ENCODE data around the gene CD38.
"Not testable (repeated sequence)": the region's sequence is repeated elsewhere in the genome, so short reads cannot be mapped to it uniquely, and the experiment has no call there.

CD38 gene

DNA sequence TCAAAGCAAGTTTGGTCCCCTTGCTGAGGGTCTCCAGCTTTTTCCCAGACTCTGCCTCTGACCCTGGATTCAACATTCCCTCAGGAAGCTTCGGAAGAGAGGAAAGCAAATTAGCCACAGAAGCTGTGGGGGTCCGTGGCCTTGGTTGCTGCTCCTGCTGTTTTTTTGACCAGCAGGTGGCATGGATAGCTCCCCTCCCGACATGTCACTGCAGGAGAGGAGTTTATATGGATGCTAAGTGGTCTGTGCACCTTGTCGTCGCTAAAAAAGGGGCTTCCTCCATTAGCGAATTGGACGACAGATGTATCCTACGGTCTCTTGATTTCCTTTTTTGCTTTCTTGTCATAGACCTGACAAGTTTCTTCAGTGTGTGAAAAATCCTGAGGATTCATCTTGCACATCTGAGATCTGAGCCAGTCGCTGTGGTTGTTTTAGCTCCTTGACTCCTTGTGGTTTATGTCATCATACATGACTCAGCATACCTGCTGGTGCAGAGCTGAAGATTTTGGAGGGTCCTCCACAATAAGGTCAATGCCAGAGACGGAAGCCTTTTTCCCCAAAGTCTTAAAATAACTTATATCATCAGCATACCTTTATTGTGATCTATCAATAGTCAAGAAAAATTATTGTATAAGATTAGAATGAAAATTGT, 70.2 kb downstream of the CD38 start:
- H3K4me1 ChIP-seq (ENCODE audit: insufficient read depth, low read length): no peaks in the 10 kb centered on the region
- H3K27ac ChIP-seq (ENCODE audit: low read depth, low read length): no peak overlapping the region
- no peaks in the 10 kb centered on the region for H3K27me3 ChIP-seq (ENCODE audit: control insufficient read depth in 1 of 2, insufficient read depth in 2 of 2, low read length in 2 of 2)
- H3K9ac ChIP-seq (ENCODE audit: low read length): no peak overlapping the region
- H3K36me3 ChIP-seq (ENCODE audit: insufficient read depth, low read length): no peaks in the 10 kb centered on the region
- H3K4me3 ChIP-seq (ENCODE audit: low read depth in 1 of 2, low read length in 2 of 2): no peak overlapping the region
- H3K9me3 ChIP-seq (ENCODE audit: low read length): no peaks in the 10 kb centered on the region

DNA sequence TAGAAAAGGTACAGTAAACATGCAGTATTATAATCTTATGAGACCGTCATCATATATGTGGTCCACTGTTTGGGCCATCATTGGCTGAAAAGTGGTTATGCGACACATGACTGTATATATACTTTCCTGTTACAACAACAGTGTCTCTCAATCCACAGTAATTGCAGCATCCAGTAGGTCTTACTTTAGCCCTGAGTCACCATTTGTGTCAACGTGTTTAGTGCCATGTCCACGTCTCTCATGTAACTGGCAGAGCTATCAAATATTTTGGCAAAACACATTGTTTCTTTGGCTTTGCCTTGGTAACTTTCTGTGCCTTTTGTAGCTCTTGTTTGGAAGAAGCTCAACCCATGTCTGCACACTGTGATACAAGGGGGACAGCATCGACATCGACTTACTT, 73.8 kb downstream of the CD38 start:
- Histone ChIP-seq H3K36me3 (ENCODE audit: insufficient read depth, low read length) (no peaks in the 10 kb centered on the region), H3K9ac (ENCODE audit: low read length) (no peak overlapping the region), H3K9me3 (ENCODE audit: low read length) (no peaks in the 10 kb centered on the region), H3K27ac (ENCODE audit: low read depth, low read length) (no peak overlapping the region), H3K27me3 (ENCODE audit: control insufficient read depth in 1 of 2, insufficient read depth in 2 of 2, low read length in 2 of 2) (no peaks in the 10 kb centered on the region), H3K4me3 (ENCODE audit: low read depth in 1 of 2, low read length in 2 of 2) (no peak overlapping the region), H3K4me1 (ENCODE audit: insufficient read depth, low read length) (peaks cover 5% of the 10 kb centered on the region)

GRCh38 chr4:15852524-15852923, 74.4 kb downstream of the CD38 start:
- no peak overlapping the region for H3K27ac ChIP-seq (ENCODE audit: low read depth, low read length)
- no peaks in the 10 kb centered on the region for H3K36me3 ChIP-seq (ENCODE audit: insufficient read depth, low read length)
- no peaks in the 10 kb centered on the region for H3K9me3 ChIP-seq (ENCODE audit: low read length)
- H3K9ac ChIP-seq (ENCODE audit: low read length): no peak overlapping the region
- no peaks in the 10 kb centered on the region for H3K27me3 ChIP-seq (ENCODE audit: control insufficient read depth in 1 of 2, insufficient read depth in 2 of 2, low read length in 2 of 2)
- no peak overlapping the region for H3K4me3 ChIP-seq (ENCODE audit: low read depth in 1 of 2, low read length in 2 of 2)
- H3K4me1 ChIP-seq (ENCODE audit: insufficient read depth, low read length): peaks cover 5% of the 10 kb centered on the region

DNA sequence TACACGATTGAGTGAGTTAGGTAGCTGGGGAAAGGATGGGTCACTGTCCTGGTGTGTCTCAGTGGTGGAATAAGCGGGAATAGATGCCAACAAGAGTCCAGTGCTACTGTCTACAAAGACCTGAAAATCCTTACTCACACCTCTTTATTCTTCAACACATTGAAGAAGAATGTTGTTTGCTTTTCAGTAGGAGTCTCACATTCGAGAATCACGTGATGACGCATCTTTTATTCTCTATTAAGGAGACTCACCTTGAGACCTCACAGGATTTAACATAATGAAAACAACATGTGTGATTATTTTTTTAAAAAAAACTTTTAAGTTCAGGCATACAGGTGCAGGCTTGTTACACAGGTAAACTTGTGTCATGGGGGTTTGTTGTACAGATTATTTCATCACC, 75.2 kb downstream of the CD38 start:
- no peak overlapping the region for H3K9ac ChIP-seq (ENCODE audit: low read length)
- H3K36me3 ChIP-seq (ENCODE audit: insufficient read depth, low read length): no peaks in the 10 kb centered on the region
- H3K4me1 ChIP-seq (ENCODE audit: insufficient read depth, low read length): peaks cover 5% of the 10 kb centered on the region
- H3K27ac ChIP-seq (ENCODE audit: low read depth, low read length): no peak overlapping the region
- H3K9me3 ChIP-seq (ENCODE audit: low read length): no peaks in the 10 kb centered on the region
- H3K4me3 ChIP-seq (ENCODE audit: low read depth in 1 of 2, low read length in 2 of 2): no peak overlapping the region
- no peaks in the 10 kb centered on the region for H3K27me3 ChIP-seq (ENCODE audit: control insufficient read depth in 1 of 2, insufficient read depth in 2 of 2, low read length in 2 of 2)

DNA sequence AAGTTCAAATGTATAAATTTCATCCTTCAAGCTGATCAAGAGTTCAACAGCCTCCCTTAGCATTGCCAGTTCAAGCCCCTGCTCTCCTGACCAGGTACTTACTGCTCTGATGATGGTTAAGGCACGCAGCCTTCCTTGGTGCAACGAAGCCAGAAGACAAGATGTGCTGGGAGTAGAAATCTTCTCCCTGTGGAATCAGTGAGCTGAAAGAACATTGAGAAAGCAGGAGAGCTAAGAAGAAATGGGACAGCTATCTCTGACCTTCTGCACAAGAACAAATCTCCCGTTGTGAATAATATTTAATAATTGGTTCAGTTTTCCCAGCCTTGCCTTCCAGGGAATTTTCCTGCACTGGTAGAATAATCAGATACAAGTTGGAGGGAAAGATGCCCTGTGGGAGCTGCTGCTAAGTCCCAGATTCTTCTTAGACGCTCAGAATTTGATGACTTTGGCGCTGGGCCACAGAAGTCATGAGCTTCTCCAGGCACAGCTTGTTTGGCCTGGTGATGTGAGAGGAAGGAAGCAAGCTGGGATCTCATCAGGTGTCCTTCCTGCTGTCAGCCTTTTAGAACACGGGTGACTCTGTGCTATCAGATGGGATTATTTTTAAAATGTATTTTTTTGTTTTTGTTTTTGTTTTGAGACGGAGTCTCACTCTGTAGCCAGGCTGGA, 77.8 kb downstream of the CD38 start:
- Histone ChIP-seq H3K9me3 (ENCODE audit: low read length) (no peaks in the 10 kb centered on the region), H3K4me1 (ENCODE audit: insufficient read depth, low read length) (peaks cover 5% of the 10 kb centered on the region), H3K36me3 (ENCODE audit: insufficient read depth, low read length) (no peaks in the 10 kb centered on the region), H3K4me3 (ENCODE audit: low read depth in 1 of 2, low read length in 2 of 2) (no peak overlapping the region), H3K27me3 (ENCODE audit: control insufficient read depth in 1 of 2, insufficient read depth in 2 of 2, low read length in 2 of 2) (no peaks in the 10 kb centered on the region), H3K27ac (ENCODE audit: low read depth, low read length) (no peak overlapping the region), H3K9ac (ENCODE audit: low read length) (no peak overlapping the region)

- not testable (repeated sequence) for H3K27ac ChIP-seq (ENCODE audit: low read depth, low read length); H3K4me1 ChIP-seq (ENCODE audit: insufficient read depth, low read length); H3K4me3 ChIP-seq (ENCODE audit: low read depth in 1 of 2, low read length in 2 of 2); H3K36me3 ChIP-seq (ENCODE audit: insufficient read depth, low read length); H3K9me3 ChIP-seq (ENCODE audit: low read length); H3K9ac ChIP-seq (ENCODE audit: low read length); H3K27me3 ChIP-seq (ENCODE audit: control insufficient read depth in 1 of 2, insufficient read depth in 2 of 2, low read length in 2 of 2)
Observed at GRCh38 chr4:15861198-15861597, 83.1 kb downstream of the CD38 start.

DNA sequence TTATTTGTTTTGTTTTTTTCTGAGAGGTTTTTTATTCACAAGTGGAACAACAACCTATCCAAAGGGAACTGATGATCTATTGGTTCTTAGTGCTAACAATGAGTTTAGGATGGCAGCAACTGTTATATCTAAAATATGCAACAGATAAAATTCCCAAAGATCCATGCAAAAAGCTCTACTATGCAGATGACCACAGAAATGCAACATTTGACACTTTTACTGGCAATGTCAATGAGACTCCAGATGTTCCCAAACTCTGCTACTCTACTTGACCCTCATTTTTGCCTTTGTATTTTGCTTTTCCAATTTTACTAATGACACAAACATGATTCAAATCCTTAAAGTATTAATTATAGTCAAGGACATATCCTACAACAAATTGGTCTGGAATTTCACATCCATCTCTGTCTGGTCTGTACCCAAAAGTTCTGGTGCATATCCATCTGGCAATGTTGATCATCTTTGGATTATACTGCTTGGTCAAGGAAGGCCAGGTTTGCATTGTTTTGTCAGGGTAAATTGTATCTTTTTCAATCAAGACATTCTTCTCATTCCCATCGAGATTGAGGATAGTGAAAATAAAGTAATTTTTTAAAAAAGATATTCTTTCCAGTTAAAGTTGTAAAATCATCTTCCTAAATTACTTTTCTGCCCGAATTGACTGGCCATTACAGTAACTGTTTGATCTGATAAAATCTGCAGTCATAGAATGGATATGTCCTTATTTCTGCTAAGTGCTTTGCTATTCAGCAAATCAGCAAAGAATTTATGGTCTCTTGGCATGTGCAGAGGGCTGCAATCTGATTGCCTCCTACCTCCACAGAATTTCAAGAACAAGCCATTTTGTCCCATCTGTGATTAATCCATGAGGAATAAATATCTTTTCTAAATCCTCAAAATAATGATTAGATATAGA, 86.8 kb downstream of the CD38 start:
- no peak overlapping the region for H3K4me3 ChIP-seq (ENCODE audit: low read depth in 1 of 2, low read length in 2 of 2)
- no peak overlapping the region for H3K9ac ChIP-seq (ENCODE audit: low read length)
- no peak overlapping the region for H3K27ac ChIP-seq (ENCODE audit: low read depth, low read length)
- no peaks in the 10 kb centered on the region for H3K27me3 ChIP-seq (ENCODE audit: control insufficient read depth in 1 of 2, insufficient read depth in 2 of 2, low read length in 2 of 2)
- H3K9me3 ChIP-seq (ENCODE audit: low read length): no peaks in the 10 kb centered on the region
- no peaks in the 10 kb centered on the region for H3K4me1 ChIP-seq (ENCODE audit: insufficient read depth, low read length)
- H3K36me3 ChIP-seq (ENCODE audit: insufficient read depth, low read length): no peaks in the 10 kb centered on the region

DNA sequence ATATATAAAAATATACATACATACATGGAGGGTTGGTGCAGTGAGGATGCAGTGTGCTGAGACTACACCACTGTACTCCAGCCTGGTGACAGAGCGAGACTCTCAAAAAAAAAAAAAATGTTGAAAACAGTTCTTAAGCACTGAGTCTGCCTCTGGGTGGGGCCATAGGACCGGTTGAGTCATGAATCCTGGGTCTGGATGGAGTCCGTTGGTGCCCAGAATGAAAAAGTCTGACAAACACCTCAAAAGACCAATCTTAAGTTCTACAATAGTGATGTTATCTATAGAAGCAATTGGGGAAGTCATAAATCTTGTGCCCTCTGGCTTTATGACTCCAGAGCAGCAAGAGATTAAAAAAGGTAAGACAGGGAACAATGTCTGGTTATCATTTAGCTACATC, 90.0 kb downstream of the CD38 start:
- Histone ChIP-seq H3K9me3 (ENCODE audit: low read length) (no peaks in the 10 kb centered on the region), H3K36me3 (ENCODE audit: insufficient read depth, low read length) (no peaks in the 10 kb centered on the region), H3K9ac (ENCODE audit: low read length) (no peak overlapping the region), H3K4me3 (ENCODE audit: low read depth in 1 of 2, low read length in 2 of 2) (no peak overlapping the region), H3K4me1 (ENCODE audit: insufficient read depth, low read length) (no peaks in the 10 kb centered on the region), H3K27me3 (ENCODE audit: control insufficient read depth in 1 of 2, insufficient read depth in 2 of 2, low read length in 2 of 2) (no peaks in the 10 kb centered on the region), H3K27ac (ENCODE audit: low read depth, low read length) (no peak overlapping the region)

- no peak overlapping the region for H3K9ac ChIP-seq (ENCODE audit: low read length)
- H3K4me3 ChIP-seq (ENCODE audit: low read depth in 1 of 2, low read length in 2 of 2): no peak overlapping the region
- no peaks in the 10 kb centered on the region for H3K36me3 ChIP-seq (ENCODE audit: insufficient read depth, low read length)
- no peak overlapping the region for H3K27ac ChIP-seq (ENCODE audit: low read depth, low read length)
- no peaks in the 10 kb centered on the region for H3K9me3 ChIP-seq (ENCODE audit: low read length)
- no peaks in the 10 kb centered on the region for H3K4me1 ChIP-seq (ENCODE audit: insufficient read depth, low read length)
- H3K27me3 ChIP-seq (ENCODE audit: control insufficient read depth in 1 of 2, insufficient read depth in 2 of 2, low read length in 2 of 2): no peaks in the 10 kb centered on the region
Observed at GRCh38 chr4:15868826-15869413, 90.8 kb downstream of the CD38 start.

- Histone ChIP-seq H3K27ac (ENCODE audit: low read depth, low read length) (no peak overlapping the region), H3K9me3 (ENCODE audit: low read length) (no peaks in the 10 kb centered on the region), H3K4me1 (ENCODE audit: insufficient read depth, low read length) (no peaks in the 10 kb centered on the region), H3K9ac (ENCODE audit: low read length) (no peak overlapping the region), H3K27me3 (ENCODE audit: control insufficient read depth in 1 of 2, insufficient read depth in 2 of 2, low read length in 2 of 2) (no peaks in the 10 kb centered on the region), H3K4me3 (ENCODE audit: low read depth in 1 of 2, low read length in 2 of 2) (no peak overlapping the region), H3K36me3 (ENCODE audit: insufficient read depth, low read length) (no peaks in the 10 kb centered on the region)
Observed at GRCh38 chr4:15870079-15870478, 92.0 kb downstream of the CD38 start.

DNA sequence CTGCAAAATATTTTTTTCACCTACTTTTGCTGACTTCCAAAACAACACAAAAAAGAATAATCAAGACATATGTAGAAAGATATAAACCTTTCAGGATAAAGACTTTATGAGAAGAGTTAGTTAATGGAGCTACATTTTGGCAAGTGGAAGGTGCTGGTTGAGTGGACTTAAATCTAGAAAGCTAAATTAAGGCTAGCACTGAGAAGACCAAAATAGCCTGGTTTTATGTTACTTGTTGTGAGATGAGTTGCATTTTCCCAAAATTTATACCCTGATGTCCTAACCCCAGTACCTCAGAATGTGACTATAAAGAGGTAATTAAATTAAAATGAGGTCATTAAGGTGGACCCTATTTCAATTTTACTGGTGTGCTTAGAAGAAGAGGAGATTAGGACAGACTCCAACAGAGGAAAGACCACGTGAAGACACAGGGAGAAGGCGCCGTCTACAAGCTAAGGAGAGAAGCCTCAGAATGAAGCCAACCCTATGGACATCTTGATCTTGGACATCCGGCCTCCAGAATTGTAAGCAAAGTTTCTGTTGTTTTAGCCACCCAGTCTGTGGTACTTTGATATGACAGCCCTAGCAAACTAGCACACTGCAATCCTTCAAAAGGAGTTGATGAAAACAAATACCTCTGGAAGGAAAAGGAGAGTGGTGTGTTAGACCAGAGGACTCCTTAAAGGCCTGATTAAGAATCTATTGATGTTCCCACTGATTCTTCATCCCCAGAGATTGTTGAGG, 93.0 kb downstream of the CD38 start:
- Histone ChIP-seq H3K27me3 (ENCODE audit: control insufficient read depth in 1 of 2, insufficient read depth in 2 of 2, low read length in 2 of 2) (no peaks in the 10 kb centered on the region), H3K9me3 (ENCODE audit: low read length) (no peaks in the 10 kb centered on the region), H3K9ac (ENCODE audit: low read length) (no peak overlapping the region), H3K4me3 (ENCODE audit: low read depth in 1 of 2, low read length in 2 of 2) (no peak overlapping the region), H3K27ac (ENCODE audit: low read depth, low read length) (no peak overlapping the region), H3K36me3 (ENCODE audit: insufficient read depth, low read length) (no peaks in the 10 kb centered on the region), H3K4me1 (ENCODE audit: insufficient read depth, low read length) (no peaks in the 10 kb centered on the region)

All from muscle layer of colon (tissue), 2 donors.